ENCODE data around the gene TAF3.

GRCh38 chr10:7986851-7987250 lies 168.5 kb downstream of the TAF3 start:
- TF ChIP-seq TAF1 (IDR thresholded peaks at IDR 0.05; ENCODE audit: borderline replicate concordance, low read depth, low read length) (no peak), NFIC (IDR thresholded peaks at IDR 0.05; ENCODE audit: borderline replicate concordance) (no peak), NRF1 (IDR thresholded peaks at IDR 0.05; ENCODE audit: low read depth, low read length) (no peak), CTCF (IDR thresholded peaks at IDR 0.05) (no peak), REST (IDR thresholded peaks at IDR 0.05; ENCODE audit: low read depth, low read length) (no peak), JUND (IDR thresholded peaks at IDR 0.05) (no peak), POLR2AphosphoS5 (IDR thresholded peaks at IDR 0.05; ENCODE audit: low read depth, low read length) (no peak), PBX3 (IDR thresholded peaks at IDR 0.05) (no peak), TCF12 (IDR thresholded peaks at IDR 0.05) (no peak), YY1 (IDR thresholded peaks at IDR 0.05; ENCODE audit: low read depth) (no peak), FOSL2 (IDR thresholded peaks at IDR 0.05; ENCODE audit: borderline replicate concordance, low read depth) (no peak)
